ENCODE measurements around the gene MAP6. TPM values are rescaled to one million over a fixed set of nuclear protein-coding genes. Genes with fewer than 3 reads are reported as not detected.
A peak's percentile ranks its signal among the peaks of the same experiment; 100 is the strongest.

Gene MAP6
- total and polyA plus RNA-seq, 9 donors, result 6.1 to 13.4 (median 9.8) TPM

DNA sequence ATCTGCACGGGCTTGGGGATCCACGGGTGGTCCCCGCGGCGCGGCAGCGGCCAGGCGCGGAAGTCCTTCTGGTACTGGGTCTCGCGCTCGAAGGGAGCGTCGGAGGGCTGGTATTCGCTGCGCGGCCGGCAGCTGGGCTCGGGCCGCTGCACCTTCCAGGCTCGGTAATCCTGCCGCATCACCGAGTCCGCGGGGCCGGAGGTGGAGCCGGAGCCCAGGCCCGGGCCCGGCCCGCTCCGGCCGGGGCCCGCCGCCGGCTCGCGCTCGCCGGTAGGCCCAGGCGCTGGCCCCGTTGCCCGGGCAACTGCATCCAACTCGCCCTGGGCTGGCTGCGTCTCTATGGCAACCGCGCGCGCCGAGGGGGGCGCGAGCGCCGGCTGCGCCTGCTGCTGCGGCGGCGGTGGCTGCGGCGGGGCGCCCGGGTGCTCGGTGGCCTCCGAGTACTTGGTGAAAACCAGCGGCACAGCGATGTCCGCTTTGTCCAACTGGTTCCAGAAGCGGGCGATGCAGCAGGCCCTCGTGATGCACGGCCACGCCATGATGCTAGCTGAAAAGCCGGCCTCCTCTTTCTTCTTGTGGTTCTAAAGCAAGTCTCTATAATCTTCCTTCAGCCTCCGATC is 897 bp downstream of the MAP6 start:
- Histone ChIP-seq H3K4me1 (ENCODE audit: control insufficient read depth, insufficient read depth, low read length) (peaks cover 18% of the 10 kb centered on the region), H3K27ac (ENCODE audit: low read length) (peak overlapping the region; percentile 51), H3K9me3 (replicated peaks; ENCODE audit: control insufficient read depth, low read depth, low read length) (no peaks in the 10 kb centered on the region), H3K27me3 (ENCODE audit: control insufficient read depth, insufficient read depth, low read length) (peaks cover 32% of the 10 kb centered on the region), H3K36me3 (ENCODE audit: control insufficient read depth, insufficient read depth, low read length) (no peaks in the 10 kb centered on the region), H3K4me3 (ENCODE audit: low read length) (peak overlapping the region; percentile 51)
- WGBS (ENCODE audit: insufficient coverage), result under 1% methylated on average over 73 of the region's 73 CpGs
- DNase-seq, result peak; percentile 78

GRCh38 chr11:75667255-75667830 is 1.5 kb downstream of the MAP6 start:
- peaks cover 18% of the 10 kb centered on the region for H3K4me1 ChIP-seq (ENCODE audit: control insufficient read depth, insufficient read depth, low read length)
- no peak overlapping the region for H3K27ac ChIP-seq (ENCODE audit: low read length)
- H3K27me3 ChIP-seq (ENCODE audit: control insufficient read depth, insufficient read depth, low read length), result peaks cover 32% of the 10 kb centered on the region
- WGBS (ENCODE audit: insufficient coverage), result under 1% methylated on average over 63 of the region's 63 CpGs
- DNase-seq, result no peak
- H3K36me3 ChIP-seq (ENCODE audit: control insufficient read depth, insufficient read depth, low read length), result no peaks in the 10 kb centered on the region
- peak overlapping the region; percentile 47 for H3K4me3 ChIP-seq (ENCODE audit: low read length)
- no peaks in the 10 kb centered on the region for H3K9me3 ChIP-seq (replicated peaks; ENCODE audit: control insufficient read depth, low read depth, low read length)

DNA sequence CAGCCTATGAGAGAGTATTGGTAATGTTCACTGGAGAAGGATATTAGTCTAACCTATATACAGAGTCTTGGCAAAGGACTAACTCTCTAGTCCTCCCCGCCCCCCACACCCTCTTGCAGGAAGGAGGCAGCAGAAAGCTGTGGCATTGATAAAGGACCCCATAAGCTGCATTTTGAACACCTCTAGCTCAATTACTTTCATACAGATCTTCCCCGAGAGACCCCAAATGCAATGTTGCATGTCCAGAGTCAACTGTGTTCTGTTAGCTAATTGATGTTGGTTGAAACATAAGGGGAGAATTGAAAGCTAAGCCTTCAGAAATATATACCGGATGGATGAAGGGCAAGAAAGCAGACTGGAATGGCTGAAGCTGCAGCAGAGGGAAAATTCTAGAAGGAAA is 2.8 kb downstream of the MAP6 start:
- 82% methylated on average over 1 of the region's 3 CpGs for WGBS (ENCODE audit: insufficient coverage)
- Histone ChIP-seq H3K27me3 (ENCODE audit: control insufficient read depth, insufficient read depth, low read length) (peaks cover 29% of the 10 kb centered on the region), H3K4me1 (ENCODE audit: control insufficient read depth, insufficient read depth, low read length) (peaks cover 18% of the 10 kb centered on the region), H3K9me3 (replicated peaks; ENCODE audit: control insufficient read depth, low read depth, low read length) (no peaks in the 10 kb centered on the region), H3K27ac (ENCODE audit: low read length) (no peak overlapping the region), H3K4me3 (ENCODE audit: low read length) (no peak overlapping the region), H3K36me3 (ENCODE audit: control insufficient read depth, insufficient read depth, low read length) (no peaks in the 10 kb centered on the region)
- DNase-seq, result no peak

DNA sequence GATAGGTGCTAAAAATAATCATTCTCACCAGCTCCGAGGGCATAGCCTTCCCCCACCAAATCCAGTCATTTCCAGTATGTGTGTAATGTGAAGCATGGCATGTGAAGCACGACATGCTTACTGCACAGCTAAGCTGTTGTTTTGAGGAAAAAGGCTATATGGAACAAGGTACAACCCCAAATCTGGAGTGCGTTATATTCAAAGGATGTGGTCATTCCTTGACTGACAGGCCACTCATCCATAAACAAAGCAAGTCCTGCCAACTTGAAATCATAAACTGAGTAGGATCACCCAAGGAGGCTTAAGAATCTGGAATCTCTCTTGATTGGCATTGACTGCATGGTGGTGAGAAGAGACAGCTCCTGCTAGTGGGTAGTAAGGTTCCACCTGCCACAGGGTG is 3.7 kb downstream of the MAP6 start:
- H3K4me3 ChIP-seq (ENCODE audit: low read length), result no peak overlapping the region
- no peaks in the 10 kb centered on the region for H3K9me3 ChIP-seq (replicated peaks; ENCODE audit: control insufficient read depth, low read depth, low read length)
- no peak overlapping the region for H3K27ac ChIP-seq (ENCODE audit: low read length)
- peak; percentile 27 for DNase-seq
- WGBS (ENCODE audit: insufficient coverage), result no CpG with 5 or more reads among the region's 3 CpGs
- no peaks in the 10 kb centered on the region for H3K36me3 ChIP-seq (ENCODE audit: control insufficient read depth, insufficient read depth, low read length)
- H3K4me1 ChIP-seq (ENCODE audit: control insufficient read depth, insufficient read depth, low read length), result peaks cover 18% of the 10 kb centered on the region
- peaks cover 28% of the 10 kb centered on the region for H3K27me3 ChIP-seq (ENCODE audit: control insufficient read depth, insufficient read depth, low read length)

GRCh38 chr11:75664389-75664788 is 4.4 kb downstream of the MAP6 start:
- DNase-seq, result no peak
- 80% methylated on average over 1 of the region's 1 CpG for WGBS (ENCODE audit: insufficient coverage)
- peaks cover 22% of the 10 kb centered on the region for H3K27me3 ChIP-seq (ENCODE audit: control insufficient read depth, insufficient read depth, low read length)
- H3K27ac ChIP-seq (ENCODE audit: low read length), result no peak overlapping the region
- H3K36me3 ChIP-seq (ENCODE audit: control insufficient read depth, insufficient read depth, low read length), result no peaks in the 10 kb centered on the region
- H3K4me1 ChIP-seq (ENCODE audit: control insufficient read depth, insufficient read depth, low read length), result peaks cover 18% of the 10 kb centered on the region
- H3K4me3 ChIP-seq (ENCODE audit: low read length), result no peak overlapping the region
- H3K9me3 ChIP-seq (replicated peaks; ENCODE audit: control insufficient read depth, low read depth, low read length), result no peaks in the 10 kb centered on the region

DNA sequence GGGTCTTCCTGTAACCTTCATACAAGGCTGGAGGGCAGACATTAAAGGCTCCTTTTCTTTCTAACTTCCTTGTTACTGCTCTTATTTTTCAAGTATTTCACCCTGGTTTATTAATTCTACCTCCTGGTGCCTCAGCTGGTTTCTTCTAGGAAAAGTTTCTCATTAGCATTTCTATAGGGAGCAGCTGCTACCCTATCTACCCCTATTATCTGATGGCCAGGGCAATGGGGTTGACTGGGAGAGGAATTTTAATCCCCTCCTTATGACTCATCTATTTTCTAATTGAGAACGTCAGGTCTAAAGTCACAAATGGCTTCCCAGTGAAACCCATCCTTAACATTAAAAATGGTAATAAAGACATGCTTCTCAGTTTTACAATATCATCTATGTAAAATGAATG is 5.0 kb downstream of the MAP6 start:
- WGBS (ENCODE audit: insufficient coverage), result no CpG with 5 or more reads among the region's 1 CpG
- H3K27me3 ChIP-seq (ENCODE audit: control insufficient read depth, insufficient read depth, low read length), result peaks cover 16% of the 10 kb centered on the region

GRCh38 chr11:75659836-75660235 is 9.0 kb downstream of the MAP6 start:
- no CpG with 5 or more reads among the region's 1 CpG for WGBS (ENCODE audit: insufficient coverage)
- H3K36me3 ChIP-seq (ENCODE audit: control insufficient read depth, insufficient read depth, low read length), result no peaks in the 10 kb centered on the region
- H3K4me1 ChIP-seq (ENCODE audit: control insufficient read depth, insufficient read depth, low read length), result peaks cover 14% of the 10 kb centered on the region

More for the DNA sequence above, 5.0 kb downstream of the MAP6 start:
- Histone ChIP-seq H3K27ac (ENCODE audit: low read length) (no peak overlapping the region), H3K4me1 (ENCODE audit: control insufficient read depth, insufficient read depth, low read length) (peaks cover 13% of the 10 kb centered on the region), H3K4me3 (ENCODE audit: low read length) (no peak overlapping the region), H3K36me3 (ENCODE audit: control insufficient read depth, insufficient read depth, low read length) (no peaks in the 10 kb centered on the region), H3K9me3 (replicated peaks; ENCODE audit: control insufficient read depth, low read depth, low read length) (no peaks in the 10 kb centered on the region)
- DNase-seq, result no peak

GRCh38 chr11:75656044-75656727 is 12.7 kb downstream of the MAP6 start:
- DNase-seq, result no peak
- Histone ChIP-seq H3K4me3 (ENCODE audit: low read length) (no peak overlapping the region), H3K27ac (ENCODE audit: low read length) (peak overlapping the region; percentile 17), H3K4me1 (ENCODE audit: control insufficient read depth, insufficient read depth, low read length) (peaks cover 16% of the 10 kb centered on the region), H3K9me3 (replicated peaks; ENCODE audit: control insufficient read depth, low read depth, low read length) (no peaks in the 10 kb centered on the region), H3K27me3 (ENCODE audit: control insufficient read depth, insufficient read depth, low read length) (no peaks in the 10 kb centered on the region), H3K36me3 (ENCODE audit: control insufficient read depth, insufficient read depth, low read length) (no peaks in the 10 kb centered on the region)
- 57% methylated on average over 3 of the region's 6 CpGs for WGBS (ENCODE audit: insufficient coverage)

More at GRCh38 chr11:75659836-75660235, 9.0 kb downstream of the MAP6 start:
- no peaks in the 10 kb centered on the region for H3K9me3 ChIP-seq (replicated peaks; ENCODE audit: control insufficient read depth, low read depth, low read length)
- no peak for DNase-seq
- H3K4me3 ChIP-seq (ENCODE audit: low read length), result no peak overlapping the region
- H3K27me3 ChIP-seq (ENCODE audit: control insufficient read depth, insufficient read depth, low read length), result no peaks in the 10 kb centered on the region
- no peak overlapping the region for H3K27ac ChIP-seq (ENCODE audit: low read length)

- Histone ChIP-seq H3K36me3 (ENCODE audit: control insufficient read depth, insufficient read depth, low read length) (no peaks in the 10 kb centered on the region), H3K4me1 (ENCODE audit: control insufficient read depth, insufficient read depth, low read length) (peaks cover 16% of the 10 kb centered on the region)
- peak; percentile 61 for DNase-seq
Observed at GRCh38 chr11:75655605-75656004, 13.2 kb downstream of the MAP6 start.

DNA sequence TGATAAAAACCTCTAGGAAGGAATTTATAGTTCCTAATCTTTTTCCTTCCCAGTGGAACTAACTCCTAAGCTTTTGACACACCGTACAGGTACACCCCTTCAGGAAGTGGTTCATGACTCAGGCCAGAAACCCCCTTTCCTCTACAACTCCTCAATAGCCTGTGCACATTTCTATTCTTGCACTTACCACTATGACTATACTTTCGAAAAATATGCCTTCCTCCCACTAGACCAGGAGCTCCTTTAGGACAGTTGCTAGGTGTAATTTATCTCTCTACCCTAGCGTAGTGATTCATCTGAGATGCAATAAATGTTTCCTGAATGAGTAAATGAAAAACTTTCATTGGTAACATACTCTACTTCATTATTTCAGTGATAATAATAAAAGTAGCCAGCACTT is 14.5 kb downstream of the MAP6 start:
- Histone ChIP-seq H3K27ac (ENCODE audit: low read length) (no peak overlapping the region), H3K4me3 (ENCODE audit: low read length) (no peak overlapping the region)
- WGBS (ENCODE audit: insufficient coverage), result 13% methylated on average over 1 of the region's 3 CpGs

More at GRCh38 chr11:75655605-75656004, 13.2 kb downstream of the MAP6 start:
- Histone ChIP-seq H3K27ac (ENCODE audit: low read length) (peak overlapping the region; percentile 17), H3K9me3 (replicated peaks; ENCODE audit: control insufficient read depth, low read depth, low read length) (no peaks in the 10 kb centered on the region), H3K4me3 (ENCODE audit: low read length) (no peak overlapping the region), H3K27me3 (ENCODE audit: control insufficient read depth, insufficient read depth, low read length) (no peaks in the 10 kb centered on the region)

More for the DNA sequence above, 14.5 kb downstream of the MAP6 start:
- Histone ChIP-seq H3K36me3 (ENCODE audit: control insufficient read depth, insufficient read depth, low read length) (no peaks in the 10 kb centered on the region), H3K4me1 (ENCODE audit: control insufficient read depth, insufficient read depth, low read length) (peaks cover 16% of the 10 kb centered on the region), H3K27me3 (ENCODE audit: control insufficient read depth, insufficient read depth, low read length) (no peaks in the 10 kb centered on the region), H3K9me3 (replicated peaks; ENCODE audit: control insufficient read depth, low read depth, low read length) (no peaks in the 10 kb centered on the region)
- no peak for DNase-seq

All from muscle of leg (tissue), 11 donors.